ENCODE data around the gene IGF2BP1.
"Not testable (repeated sequence)": the region's sequence is repeated elsewhere in the genome, so short reads cannot be mapped to it uniquely, and the experiment has no call there.

Gene IGF2BP1

DNA sequence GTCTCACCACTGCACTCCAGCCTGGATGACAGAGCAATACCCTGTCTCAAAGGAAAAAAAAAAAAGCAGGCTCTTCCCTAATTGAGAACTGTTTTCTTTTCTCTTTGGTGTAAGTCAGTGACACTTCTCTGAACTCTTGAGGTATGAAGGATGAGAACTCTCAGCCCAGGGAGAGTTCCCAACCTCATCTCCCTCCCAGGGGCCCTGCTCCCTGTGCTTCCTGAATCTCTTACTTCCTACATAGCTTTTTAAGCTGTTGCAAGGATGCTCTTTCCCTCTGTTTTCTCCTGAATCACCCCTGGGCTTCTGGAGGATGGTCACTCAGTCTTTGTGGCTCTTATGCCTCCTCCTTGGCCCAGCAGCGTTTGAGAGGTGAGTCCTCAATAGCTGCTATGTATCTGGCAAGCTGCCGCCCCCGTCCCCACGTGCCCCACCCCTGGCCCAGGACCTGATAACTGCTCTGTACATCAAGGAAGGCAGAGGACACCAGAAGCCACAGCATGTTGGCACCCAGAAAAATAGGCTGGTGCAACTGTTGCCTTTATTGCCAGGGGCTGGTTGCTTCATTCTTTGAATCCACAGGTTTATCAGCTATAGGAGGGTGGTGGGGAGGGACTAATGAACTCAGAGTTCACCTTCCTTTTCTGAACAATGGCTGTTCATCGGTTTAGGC lies 24.0 kb downstream of the IGF2BP1 start:
- DNase-seq: no peak

DNA sequence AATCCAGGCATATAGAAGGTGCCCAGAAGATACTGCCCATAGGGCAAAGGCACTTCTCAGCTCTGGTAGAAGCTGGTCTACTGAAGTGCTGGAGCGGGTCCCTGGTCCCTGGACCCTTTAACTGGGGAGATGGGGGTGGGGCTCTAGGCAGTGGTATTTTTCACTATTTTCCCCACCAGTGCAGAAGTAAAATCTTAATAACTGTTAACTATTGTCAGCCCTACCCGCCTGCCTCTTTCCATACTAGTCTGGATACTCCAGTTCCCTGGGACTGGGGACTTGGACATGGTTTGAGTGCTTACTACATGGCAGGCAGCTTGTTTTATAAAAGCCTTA lies 24.6 kb downstream of the IGF2BP1 start:
- DNase-seq: no peak

DNA sequence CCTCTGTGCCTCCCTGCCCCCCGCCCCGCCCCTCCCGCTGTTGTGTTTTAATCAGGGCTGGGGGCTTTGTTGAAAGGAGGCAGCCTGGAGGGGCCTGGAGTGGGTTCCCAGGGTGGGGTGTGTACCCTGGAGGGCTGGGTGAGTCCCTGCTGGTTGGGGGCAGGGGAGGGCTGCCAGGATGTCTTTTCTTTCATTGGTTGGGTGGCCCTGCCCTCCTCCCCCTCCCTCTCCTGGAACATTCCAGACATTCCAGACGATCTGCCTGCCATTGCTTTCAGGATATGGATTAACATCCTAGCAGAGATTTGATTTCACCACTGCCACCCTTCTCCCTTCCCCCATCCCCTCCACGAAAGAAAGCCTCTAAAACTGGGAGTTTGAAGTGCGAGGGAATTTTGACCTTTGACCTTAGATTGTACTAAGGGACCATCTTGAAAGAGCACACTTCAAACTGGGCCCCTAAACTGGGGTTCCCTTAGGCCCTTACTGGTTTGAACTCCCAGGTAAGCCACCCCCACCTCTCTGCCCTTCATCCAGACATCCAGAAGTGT lies 25.3 kb downstream of the IGF2BP1 start:
- DNase-seq: no peak

- DNase-seq: no peak
Observed at GRCh38 chr17:49024523-49024922, 27.3 kb downstream of the IGF2BP1 start.

- not testable (repeated sequence) for DNase-seq
Observed at GRCh38 chr17:49026447-49026846, 29.3 kb downstream of the IGF2BP1 start.

- no peak for DNase-seq
Observed at GRCh38 chr17:49028271-49028670, 31.1 kb downstream of the IGF2BP1 start.

DNA sequence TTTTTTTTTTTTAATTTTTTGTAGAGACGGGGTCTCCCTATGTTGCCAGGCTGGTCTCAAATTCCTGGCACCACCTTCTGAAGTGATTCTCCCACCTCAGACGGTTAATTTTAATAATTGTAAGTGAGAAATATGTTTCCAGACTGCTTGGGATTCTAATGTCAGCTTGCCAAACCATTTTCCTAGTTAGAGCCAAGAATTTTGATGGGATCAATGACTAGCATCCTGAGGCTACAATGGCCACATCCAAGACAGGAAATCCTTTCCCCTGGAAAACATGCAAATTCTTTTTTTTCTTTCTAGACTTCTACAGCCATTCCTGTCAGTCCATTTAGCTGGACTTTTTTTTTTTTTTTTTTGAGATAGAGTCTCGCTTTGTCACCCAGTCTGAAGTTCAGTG lies 32.6 kb downstream of the IGF2BP1 start:
- no peak for DNase-seq

GRCh38 chr17:49031965-49032928 lies 35.1 kb downstream of the IGF2BP1 start:
- peak; percentile 60 for DNase-seq

DNA sequence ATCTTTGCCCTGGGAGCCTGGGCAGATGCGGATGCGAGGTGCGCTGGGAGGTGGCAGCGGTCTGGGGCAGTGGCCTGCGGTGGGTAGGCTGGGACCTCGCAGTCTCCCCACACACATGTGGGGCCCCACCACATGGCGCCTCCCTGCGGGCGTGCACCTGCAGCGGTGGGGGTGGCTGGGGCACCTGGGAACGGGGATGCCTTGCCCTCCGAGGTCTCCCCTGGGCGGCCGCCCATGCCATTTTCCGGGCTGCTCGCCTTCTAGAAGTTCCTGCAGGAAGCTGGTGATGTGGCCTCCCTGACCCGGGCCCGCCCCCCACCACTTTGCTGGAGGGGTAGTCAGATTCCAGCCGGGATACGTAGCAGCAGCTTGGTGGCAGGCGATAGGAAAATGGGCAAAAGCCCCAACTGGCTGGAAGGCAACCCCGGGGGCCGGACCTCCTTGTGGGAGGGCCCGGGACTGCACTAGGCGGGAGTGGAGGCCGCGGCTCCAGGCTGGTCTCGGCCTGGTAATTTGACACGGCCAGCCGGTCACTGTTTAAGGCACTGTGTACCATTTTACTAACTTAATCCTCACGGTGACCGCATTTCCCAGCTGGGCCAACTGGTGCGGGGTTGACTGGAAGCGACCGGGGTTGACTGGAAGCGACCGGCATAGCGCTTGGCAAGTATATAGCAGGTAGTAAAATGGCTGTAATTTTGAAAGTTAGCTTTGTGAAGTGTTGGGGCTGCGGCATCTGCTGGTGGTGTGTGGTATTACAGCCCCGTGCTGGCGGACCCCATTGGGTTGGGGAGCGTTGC lies 38.5 kb downstream of the IGF2BP1 start:
- peak; percentile 24 for DNase-seq

GRCh38 chr17:49036270-49036626 lies 39.1 kb downstream of the IGF2BP1 start:
- no peak for DNase-seq

- no peak for DNase-seq
Observed at GRCh38 chr17:49038138-49038537, 41.0 kb downstream of the IGF2BP1 start.

GRCh38 chr17:49038544-49038943 lies 41.4 kb downstream of the IGF2BP1 start:
- no peak for DNase-seq

DNA sequence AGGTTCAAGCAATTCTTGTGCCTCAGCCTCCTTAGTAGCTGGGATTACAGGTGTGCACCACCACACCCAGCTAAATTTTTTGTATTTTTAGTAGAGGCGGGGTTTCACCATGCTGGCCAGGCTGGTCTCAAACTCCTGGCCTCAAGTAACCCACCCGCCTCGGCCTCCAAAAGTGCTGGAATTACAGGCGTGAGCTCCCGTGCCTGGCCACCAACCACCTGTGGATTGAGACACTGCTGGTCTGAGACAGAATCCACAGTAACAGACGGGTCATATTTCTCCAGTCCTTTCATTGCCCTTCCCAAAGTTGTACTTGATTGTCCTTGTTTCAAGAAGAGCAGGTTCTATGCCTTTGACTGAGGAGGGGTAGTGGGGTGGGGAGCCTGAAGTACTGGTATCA lies 42.3 kb downstream of the IGF2BP1 start:
- not testable (repeated sequence) for DNase-seq

GRCh38 chr17:49041527-49041926 lies 44.3 kb downstream of the IGF2BP1 start:
- no peak for DNase-seq

DNA sequence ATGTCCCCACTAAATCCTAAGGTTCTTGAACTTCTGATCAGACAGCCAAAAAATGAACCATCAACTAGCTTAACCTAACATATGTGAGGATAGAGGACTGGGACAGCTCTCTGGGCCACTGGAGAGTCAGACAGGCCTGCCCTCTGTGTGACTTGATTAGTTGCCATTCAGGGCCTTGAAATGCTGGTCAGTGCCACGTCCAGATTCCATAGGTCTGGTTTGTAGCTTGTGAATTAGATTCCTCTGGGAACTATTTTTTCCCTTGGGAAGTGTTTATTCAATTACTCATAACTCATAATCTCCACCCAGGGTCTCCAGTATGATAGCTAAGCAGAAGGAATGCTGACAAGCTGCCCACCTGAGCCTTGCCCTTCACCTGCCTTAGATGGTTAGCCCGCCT lies 48.2 kb downstream of the IGF2BP1 start:
- no peak for DNase-seq

GRCh38 chr17:49046912-49047311 lies 49.7 kb downstream of the IGF2BP1 start:
- no peak for DNase-seq

DNA sequence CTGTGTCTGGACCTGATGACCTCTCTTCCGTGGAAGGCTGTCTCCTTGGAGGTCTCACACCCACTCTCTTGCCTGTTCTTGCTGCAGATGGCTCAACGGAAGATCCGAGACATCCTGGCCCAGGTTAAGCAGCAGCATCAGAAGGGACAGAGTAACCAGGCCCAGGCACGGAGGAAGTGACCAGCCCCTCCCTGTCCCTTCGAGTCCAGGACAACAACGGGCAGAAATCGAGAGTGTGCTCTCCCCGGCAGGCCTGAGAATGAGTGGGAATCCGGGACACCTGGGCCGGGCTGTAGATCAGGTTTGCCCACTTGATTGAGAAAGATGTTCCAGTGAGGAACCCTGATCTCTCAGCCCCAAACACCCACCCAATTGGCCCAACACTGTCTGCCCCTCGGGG lies 52.1 kb downstream of the IGF2BP1 start:
- no peak for DNase-seq

DNA sequence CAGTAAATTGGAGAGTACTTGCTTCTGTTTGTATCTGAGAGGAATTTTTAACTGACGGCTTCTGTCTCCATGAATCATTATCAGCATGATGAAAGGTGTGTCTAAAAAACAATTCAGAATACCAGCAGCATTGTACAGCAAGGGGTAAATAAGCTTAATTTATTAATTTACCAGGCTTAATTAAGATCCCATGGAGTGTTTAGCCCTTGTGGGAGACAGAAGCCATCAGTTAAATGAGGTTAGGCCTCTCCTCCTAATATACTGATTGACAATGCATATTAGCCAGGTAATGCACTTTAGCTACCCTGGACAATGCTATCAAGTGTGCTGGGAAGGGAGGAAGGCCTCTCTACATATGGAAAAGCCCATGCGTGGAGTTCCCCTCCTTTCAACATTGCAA lies 53.4 kb downstream of the IGF2BP1 start:
- no peak for DNase-seq

DNA sequence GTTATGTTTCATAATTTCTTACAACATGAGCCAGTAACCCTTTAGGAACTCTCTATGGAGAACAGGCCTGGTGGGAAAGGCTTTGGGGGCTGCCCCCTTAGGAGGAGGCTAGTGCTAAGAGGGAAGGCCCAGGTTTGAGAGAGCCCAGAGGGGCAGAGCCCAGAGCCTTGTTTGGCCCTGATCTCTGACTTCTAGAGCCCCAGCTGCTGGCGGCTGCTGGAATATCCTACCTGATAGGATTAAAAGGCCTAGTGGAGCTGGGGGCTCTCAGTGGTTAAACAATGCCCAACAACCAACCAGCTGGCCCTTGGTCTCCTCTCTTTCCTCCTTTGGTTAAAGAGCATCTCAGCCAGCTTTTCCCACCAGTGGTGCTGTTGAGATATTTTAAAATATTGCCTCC lies 54.1 kb downstream of the IGF2BP1 start:
- DNase-seq: no peak

- DNase-seq: no peak
Observed at GRCh38 chr17:49053171-49053829, 56.1 kb downstream of the IGF2BP1 start.

- no peak for DNase-seq
Observed at GRCh38 chr17:49054342-49055092, 57.3 kb downstream of the IGF2BP1 start.
